HepG2 (cell line): ENCODE results near the gene CCDC69. TPM values are rescaled to one million over a fixed set of nuclear protein-coding genes. Genes with fewer than 3 reads are reported as not detected.

Experiments used
- AKAP8 ChIP-seq: sonication (generic); formaldehyde crosslinking; IDR thresholded peaks from 2 replicates; pipeline ENCODE4 v1.5.1; 2020; ENCODE audit warnings: mild to moderate bottlenecking, missing genetic modification reagents
- ARID5B ChIP-seq: IDR thresholded peaks from 2 replicates; pipeline ENCODE4 v1.4.0; 2020; ENCODE audit warnings: mild to moderate bottlenecking, missing genetic modification reagents
- ATF7 ChIP-seq, 2 experiments: fragments of 450-650 bp in 1 of 2; sonication (generic) in 1 of 2; formaldehyde crosslinking in 1 of 2; IDR thresholded peaks; 2 replicates each; pipeline versions ENCODE4 v1.4.0 to v1.6.1; 2016 to 2020; ENCODE audit warnings: antibody characterized with exemption in 1 of 2, mild to moderate bottlenecking in 1 of 2, missing genetic modification reagents in 1 of 2
- CTCF ChIP-seq: sonication (generic); formaldehyde crosslinking; IDR thresholded peaks from 2 replicates; pipeline ENCODE4 v1.5.0; 2020; ENCODE audit warnings: mild to moderate bottlenecking, missing genetic modification reagents, moderate library complexity
- DPF2 ChIP-seq: sonication (generic); formaldehyde crosslinking; IDR thresholded peaks from 2 replicates; pipeline ENCODE4 v1.4.0; 2020; ENCODE audit warnings: mild to moderate bottlenecking, low read depth, missing genetic modification reagents, borderline replicate concordance
- GATAD1 ChIP-seq: IDR thresholded peaks from 2 replicates; pipeline ENCODE4 v1.6.1; 2016; ENCODE audit warnings: missing genetic modification reagents, missing compliant biosample characterization
- GATAD2A ChIP-seq: IDR thresholded peaks from 2 replicates; pipeline ENCODE4 v1.6.1; 2016
- HNF4G ChIP-seq, 2 experiments: sonication (generic) in 1 of 2; formaldehyde crosslinking in 1 of 2; IDR thresholded peaks; 2 replicates each; pipeline versions ENCODE4 v1.4.0 to v1.6.1; 2011 to 2020; ENCODE audit warnings: borderline replicate concordance in 2 of 2, low read depth in 2 of 2, mild to moderate bottlenecking in 2 of 2, low read length in 1 of 2, missing genetic modification reagents in 1 of 2, moderate library complexity in 1 of 2
- HNRNPLL ChIP-seq: fragments of 200-400 bp; formaldehyde crosslinking; IDR thresholded peaks from 2 replicates; pipeline ENCODE4 v1.6.1; 2017; ENCODE audit warnings: mild to moderate bottlenecking, low read depth, low read length; ENCODE audit not compliant: poor library complexity, severe bottlenecking
- JUND ChIP-seq: sonication (generic); formaldehyde crosslinking; IDR thresholded peaks from 2 replicates; pipeline ENCODE4 v1.8.0; 2022; ENCODE audit warnings: mild to moderate bottlenecking, missing genetic modification reagents
- MBNL3 ChIP-seq: fragments of 250-450 bp; sonication (Bioruptor Pico); conservative IDR thresholded peaks from 2 replicates; pipeline ENCODE4 v1.8.0; 2022; ENCODE audit warnings: mild to moderate bottlenecking, inconsistent platforms
- NFE2L2 ChIP-seq: fragments of 150-350 bp; IDR thresholded peaks from 2 replicates; pipeline ENCODE4 v1.6.1; 2014; ENCODE audit warnings: low read length
- SMAD3 ChIP-seq: sonication (generic); formaldehyde crosslinking; IDR thresholded peaks from 2 replicates; pipeline ENCODE4 v1.4.0; 2020; ENCODE audit warnings: missing genetic modification reagents
- SOX6 ChIP-seq, 2 experiments: fragments of 450-650 bp in 1 of 2; sonication (generic) in 1 of 2; formaldehyde crosslinking in 1 of 2; IDR thresholded peaks; 2 replicates each; pipeline versions ENCODE4 v1.4.0 to v1.6.1; 2017 to 2020; ENCODE audit warnings: antibody characterized with exemption in 1 of 2, mild to moderate bottlenecking in 1 of 2, missing genetic modification reagents in 1 of 2
- STAG1 ChIP-seq: sonication (generic); formaldehyde crosslinking; IDR thresholded peaks from 2 replicates; pipeline ENCODE4 v1.4.0; 2020; ENCODE audit warnings: missing genetic modification reagents
- XBP1 ChIP-seq: sonication (generic); formaldehyde crosslinking; IDR thresholded peaks from 2 replicates; pipeline ENCODE4 v1.5.0; 2020; ENCODE audit warnings: missing genetic modification reagents
- ZFAT ChIP-seq: sonication (generic); formaldehyde crosslinking; conservative IDR thresholded peaks from 2 replicates; pipeline ENCODE4 v1.8.1; 2023; ENCODE audit warnings: missing genetic modification reagents, inconsistent platforms
- ZNF501 ChIP-seq: sonication (generic); formaldehyde crosslinking; IDR thresholded peaks from 2 replicates; pipeline ENCODE4 v1.5.1; 2020; ENCODE audit warnings: mild to moderate bottlenecking, moderate library complexity, missing genetic modification reagents
- ZNF562 ChIP-seq: sonication (generic); formaldehyde crosslinking; IDR thresholded peaks from 2 replicates; pipeline ENCODE4 v1.8.0; 2022; ENCODE audit warnings: missing genetic modification reagents, borderline replicate concordance
- ZNF563 ChIP-seq: sonication (generic); formaldehyde crosslinking; IDR thresholded peaks from 2 replicates; pipeline ENCODE4 v1.8.0; 2022; ENCODE audit warnings: mild to moderate bottlenecking, moderate library complexity, missing genetic modification reagents
- ZNF629 ChIP-seq: sonication (generic); formaldehyde crosslinking; conservative IDR thresholded peaks from 2 replicates; pipeline ENCODE4 v1.5.0; 2020; ENCODE audit warnings: missing genetic modification reagents
- ZNF724P ChIP-seq: sonication (generic); formaldehyde crosslinking; IDR thresholded peaks from 2 replicates; pipeline ENCODE4 v1.8.0; 2022; ENCODE audit warnings: missing genetic modification reagents, borderline replicate concordance
- ZNF878 ChIP-seq: sonication (generic); formaldehyde crosslinking; IDR thresholded peaks from 2 replicates; pipeline ENCODE4 v1.8.1; 2023; ENCODE audit warnings: mild to moderate bottlenecking, missing genetic modification reagents, moderate library complexity
- polyA plus RNA-seq, 8 experiments: library from polyadenylated mRNA; depleted of rRNA in 3 of 8; stranded (reverse) in 7 of 8; unstranded in 1 of 8; fragments of >200 nt; fragmentation: Illumina TruSeq in 4 of 8; extraction: Trizol in 4 of 8; gene quantifications; 2 replicates each; pipeline versions ENCODE4 v1.2.1 to v1.2.3, GENCODE V29; 2011 to 2016; ENCODE audit warnings: low read depth in 4 of 8, missing spikeins in 1 of 8, mixed read lengths in 1 of 8; ENCODE audit not compliant: insufficient read depth in 1 of 8
- total RNA-seq, 5 experiments: library from RNA; depleted of rRNA; stranded (reverse); fragments of >200 nt; fragmentation: Illumina TruSeq; extraction: Trizol; gene quantifications; 2 replicates each; pipeline ENCODE4 v1.2.3, GENCODE V29; 2016; ENCODE audit warnings: low read depth in 1 of 5
- TF ChIP-seq, protein P1 (sequence below): sonication (generic); formaldehyde crosslinking; IDR thresholded peaks from 2 replicates; pipeline ENCODE4 v1.5.0; 2020; ENCODE audit warnings: missing genetic modification reagents

The CCDC69 gene
- total and polyA plus RNA-seq, 2 of the 13 experiments (the other 11 are each of a cell fraction or from before 2014, with no cell fraction given): 12.2 to 45.2 TPM

DNA sequence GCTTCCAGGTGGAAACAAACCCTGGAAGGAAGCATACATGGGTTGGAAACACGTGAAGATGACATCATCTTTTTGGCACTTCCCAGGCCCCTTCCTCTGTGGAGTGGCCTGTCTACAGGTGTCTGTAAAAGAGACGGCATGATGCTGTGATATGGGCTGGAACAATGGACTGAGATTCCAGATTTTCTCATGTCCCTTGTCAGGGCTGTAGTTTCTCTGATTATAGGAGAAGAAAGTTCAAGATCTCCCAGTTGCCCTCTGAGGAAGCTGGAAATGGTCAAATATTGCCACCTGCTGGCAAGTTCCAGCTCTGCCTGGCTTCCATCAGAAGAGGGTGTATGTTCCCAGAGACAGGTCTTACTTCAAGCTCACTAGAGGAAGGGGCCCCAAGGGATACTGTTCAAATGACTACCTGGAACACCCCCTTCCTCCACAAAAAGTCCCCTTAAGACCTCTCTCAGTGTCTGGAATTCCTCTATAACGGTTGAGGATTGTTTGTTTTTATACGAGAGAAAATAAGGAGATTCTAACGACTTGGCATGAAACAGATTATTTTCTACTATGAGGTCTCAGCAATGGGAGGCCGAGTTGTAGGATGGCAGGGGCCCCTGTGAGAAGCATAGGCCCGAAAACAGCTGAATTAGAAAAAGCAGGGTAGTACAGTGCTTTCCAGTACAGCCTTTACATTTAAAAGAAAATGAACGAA is 59.1 kb downstream of the CCDC69 start (continued):
- TF ChIP-seq XBP1 (CRISPR knock-in tag) (no peak), GATAD2A (peak; percentile 40; the same call in 1 of the 2 replicates), CTCF (CRISPR knock-in tag) (peak; percentile 93), NFE2L2 (no peak), DPF2 (CRISPR knock-in tag) (no peak), JUND (CRISPR knock-in tag) (no peak), ZNF501 (CRISPR knock-in tag) (0 out of 2 replicates have a peak, but pooled peaks have one; percentile 35), HNRNPLL (no peak), ZFAT (CRISPR knock-in tag) (no peak), GATAD1 (CRISPR knock-in tag) (0 out of 2 replicates have a peak, but pooled peaks have one; percentile 37), ZNF878 (no peak), MBNL3 (no peak), ZNF724P (CRISPR knock-in tag) (no peak), HNF4G (IDR thresholded peaks at IDR 0.05; ENCODE audit: borderline replicate concordance, low read depth, low read length) (no peak), HNF4G (CRISPR knock-in tag; IDR thresholded peaks at IDR 0.05; ENCODE audit: borderline replicate concordance, low read depth) (no peak), ZNF629 (CRISPR knock-in tag) (no peak), ATF7 (IDR thresholded peaks at IDR 0.05) (peak; percentile 95), ATF7 (CRISPR knock-in tag; IDR thresholded peaks at IDR 0.05) (0 out of 2 replicates have a peak, but pooled peaks have one; percentile 29), SOX6 (IDR thresholded peaks at IDR 0.05) (no peak), SOX6 (CRISPR knock-in tag; IDR thresholded peaks at IDR 0.05) (0 out of 2 replicates have a peak, but pooled peaks have one; percentile 12), STAG1 (CRISPR knock-in tag) (peak; percentile 94), SMAD3 (CRISPR knock-in tag) (0 out of 2 replicates have a peak, but pooled peaks have one; percentile 47), AKAP8 (CRISPR knock-in tag) (no peak), ARID5B (0 out of 2 replicates have a peak, but pooled peaks have one; percentile 15), ZNF562 (CRISPR knock-in tag) (no peak), ZNF563 (CRISPR knock-in tag) (no peak)
- TF ChIP-seq, protein P1, sequence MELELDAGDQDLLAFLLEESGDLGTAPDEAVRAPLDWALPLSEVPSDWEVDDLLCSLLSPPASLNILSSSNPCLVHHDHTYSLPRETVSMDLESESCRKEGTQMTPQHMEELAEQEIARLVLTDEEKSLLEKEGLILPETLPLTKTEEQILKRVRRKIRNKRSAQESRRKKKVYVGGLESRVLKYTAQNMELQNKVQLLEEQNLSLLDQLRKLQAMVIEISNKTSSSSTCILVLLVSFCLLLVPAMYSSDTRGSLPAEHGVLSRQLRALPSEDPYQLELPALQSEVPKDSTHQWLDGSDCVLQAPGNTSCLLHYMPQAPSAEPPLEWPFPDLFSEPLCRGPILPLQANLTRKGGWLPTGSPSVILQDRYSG (CRISPR knock-in tag): no peak
